H1 (cell line): ENCODE data around the gene ALOX5AP. TPM values are rescaled to one million over a fixed set of nuclear protein-coding genes. Genes with fewer than 3 reads are reported as not detected.

ENCODE experiments used
- CTCF ChIA-PET: fragments of 300-600 bp; sonication (Branson Sonifier 250); formaldehyde crosslinking; loops from one replicate; lab custom pipeline; 2021; ENCODE audit not compliant: partially characterized antibody; lab: Charles Lee
- POLR2A ChIA-PET: fragments of 300-600 bp; sonication (Branson Sonifier 250); formaldehyde crosslinking; loops from one replicate; lab custom pipeline; 2021; ENCODE audit warnings: inconsistent platforms; ENCODE audit not compliant: partially characterized antibody; lab: Charles Lee
- DNase-seq, 2 experiments: peaks; one replicate each; pipeline versions ENCODE4 v3.0.0 to v3.0.0-alpha.2; 2010 to 2022; ENCODE audit warnings: low spot score in 2 of 2, low read depth in 1 of 2, mixed read lengths in 1 of 2
- FAIRE-seq: peaks from 2 replicates; lab custom pipeline; 2011; peaks lifted over from hg19 to GRCh38; lab: Jason Lieb, UNC
- H2AFZ ChIP-seq: 2 replicates; pipeline ENCODE4 v1.8.1; 2012; ENCODE audit warnings: low read length, inconsistent platforms
- H2AK5ac ChIP-seq: 2 replicates; pipeline ENCODE4 v1.6.1; 2013; ENCODE audit warnings: low read depth, low read length
- H2BK120ac ChIP-seq: replicated peaks from 2 replicates; pipeline ENCODE3; 2013; ENCODE audit warnings: low read depth, low read length, inconsistent platforms
- H2BK12ac ChIP-seq: 2 replicates; pipeline ENCODE4 v1.6.1; 2013; ENCODE audit warnings: low read depth, low read length
- H2BK15ac ChIP-seq: 2 replicates; pipeline ENCODE4 v1.6.1; 2013; ENCODE audit warnings: low read length
- H2BK20ac ChIP-seq: 2 replicates; pipeline ENCODE4 v1.6.1; 2013; ENCODE audit warnings: low read length
- H2BK5ac ChIP-seq: 2 replicates; pipeline ENCODE4 v1.6.1; 2013; ENCODE audit warnings: low read depth, low read length
- H3K14ac ChIP-seq: 2 replicates; pipeline ENCODE4 v1.6.1; 2013; ENCODE audit warnings: inconsistent platforms; ENCODE audit not compliant: insufficient read length
- H3K18ac ChIP-seq: 2 replicates; pipeline ENCODE4 v1.6.1; 2013; ENCODE audit warnings: low read length; ENCODE audit errors: extremely low read depth
- H3K23ac ChIP-seq: 2 replicates; pipeline ENCODE4 v1.6.1; 2013; ENCODE audit warnings: inconsistent platforms; ENCODE audit not compliant: insufficient read length
- H3K23me2 ChIP-seq: 2 replicates; pipeline ENCODE4 v1.6.1; 2013; ENCODE audit warnings: low read depth, low read length
- H3K27ac ChIP-seq: 2 replicates; pipeline ENCODE4 v1.6.1; 2011; ENCODE audit warnings: low read depth, low read length, inconsistent platforms
- H3K27me3 ChIP-seq, 4 experiments: replicated peaks in 1 of 4; 1 replicate in 1 of 4; 2 replicates in 3 of 4; pipeline versions ENCODE4 v1.6.1 to v1.8.1; 2011 to 2013; ENCODE audit warnings: low read length in 3 of 4, mild to moderate bottlenecking in 3 of 4, inconsistent platforms in 2 of 4, mixed read lengths in 2 of 4, moderate library complexity in 1 of 4; ENCODE audit not compliant: control insufficient read depth in 3 of 4, insufficient read depth in 3 of 4; ENCODE audit errors: extremely low read depth in 1 of 4
- H3K36me3 ChIP-seq, 4 experiments: 2 replicates each; pipeline versions ENCODE4 v1.6.1 to v1.8.1; 2011 to 2013; ENCODE audit warnings: mild to moderate bottlenecking in 4 of 4, low read length in 3 of 4, moderate library complexity in 2 of 4, control low read depth in 1 of 4, inconsistent platforms in 1 of 4; ENCODE audit not compliant: insufficient read depth in 4 of 4, control insufficient read depth in 2 of 4
- H3K4ac ChIP-seq: replicated peaks from 2 replicates; pipeline ENCODE3; 2013; ENCODE audit warnings: low read length, low read depth, mixed read lengths, inconsistent platforms; ENCODE audit not compliant: insufficient read length
- H3K4me1 ChIP-seq, 4 experiments: replicated peaks in 1 of 4; 1 replicate in 1 of 4; 2 replicates in 3 of 4; pipeline versions ENCODE4 v1.6.1 to v1.8.1; 2011 to 2013; ENCODE audit warnings: low read length in 3 of 4, inconsistent platforms in 2 of 4, mixed read lengths in 1 of 4; ENCODE audit not compliant: insufficient read depth in 4 of 4, control insufficient read depth in 3 of 4
- H3K4me2 ChIP-seq, 2 experiments: 2 replicates each; pipeline versions ENCODE4 v1.6.1 to v1.8.1; 2011 to 2013; ENCODE audit warnings: low read depth in 2 of 2, low read length in 2 of 2, control low read depth in 1 of 2, inconsistent platforms in 1 of 2, mild to moderate bottlenecking in 1 of 2; ENCODE audit not compliant: insufficient read depth in 1 of 2
- H3K4me3 ChIP-seq, 4 experiments: fragments of 200-600, 300-600 bp in 1 of 4; sonication (generic), shearing (Covaris generic), sonication (Bioruptor Twin) in 1 of 4; 2 replicates each; pipeline versions ENCODE4 v1.5.1 to v1.8.1; 2011 to 2016; ENCODE audit warnings: low read length in 4 of 4, low read depth in 3 of 4, control low read depth in 2 of 4, inconsistent platforms in 2 of 4, mild to moderate bottlenecking in 2 of 4, mixed read lengths in 1 of 4, moderate library complexity in 1 of 4; ENCODE audit not compliant: insufficient read depth in 2 of 4; ENCODE audit errors: extremely low read depth in 1 of 4
- H3K56ac ChIP-seq: replicated peaks from 2 replicates; pipeline ENCODE3; 2013; ENCODE audit warnings: low read depth, mild to moderate bottlenecking, mixed read lengths, low read length, inconsistent platforms; ENCODE audit not compliant: insufficient read length
- H3K79me1 ChIP-seq: 2 replicates; pipeline ENCODE4 v1.6.1; 2013; ENCODE audit warnings: low read depth, low read length, control low read depth
- H3K79me2 ChIP-seq, 2 experiments: 2 replicates each; pipeline versions ENCODE4 v1.6.1 to v1.8.1; 2012 to 2013; ENCODE audit warnings: low read length in 2 of 2, mild to moderate bottlenecking in 2 of 2, inconsistent platforms in 1 of 2; ENCODE audit not compliant: insufficient read depth in 2 of 2, control insufficient read depth in 1 of 2
- H3K9ac ChIP-seq, 4 experiments: replicated peaks in 1 of 4; 1 replicate in 1 of 4; 2 replicates in 3 of 4; pipeline versions ENCODE4 v1.6.1 to v1.8.1; 2011 to 2013; ENCODE audit warnings: low read depth in 3 of 4, low read length in 3 of 4, control low read depth in 2 of 4, mild to moderate bottlenecking in 2 of 4, moderate library complexity in 2 of 4, inconsistent platforms in 1 of 4; ENCODE audit errors: extremely low read depth in 1 of 4
- H3K9me3 ChIP-seq, 2 experiments: 2 replicates each; pipeline versions ENCODE4 v1.6.1 to v1.8.1; 2012 to 2013; ENCODE audit warnings: mild to moderate bottlenecking in 2 of 2, moderate library complexity in 2 of 2, control low read depth in 1 of 2, inconsistent platforms in 1 of 2, low read depth in 1 of 2, low read length in 1 of 2, mixed read lengths in 1 of 2; ENCODE audit not compliant: insufficient read depth in 2 of 2
- H4K20me1 ChIP-seq, 2 experiments: replicated peaks in 1 of 2; 2 replicates each; pipeline versions ENCODE3 to v1.8.1; 2011 to 2013; ENCODE audit warnings: inconsistent platforms in 2 of 2, low read length in 2 of 2, mild to moderate bottlenecking in 1 of 2; ENCODE audit not compliant: insufficient read depth in 2 of 2, control insufficient read depth in 1 of 2
- H4K5ac ChIP-seq: 2 replicates; pipeline ENCODE4 v1.6.1; 2013; ENCODE audit warnings: low read length, low read depth, mixed read lengths, inconsistent platforms; ENCODE audit not compliant: insufficient read length
- H4K8ac ChIP-seq: 2 replicates; pipeline ENCODE4 v1.8.0; 2013; ENCODE audit warnings: mild to moderate bottlenecking, moderate library complexity, low read length, inconsistent platforms; ENCODE audit not compliant: insufficient read depth; ENCODE audit errors: extremely low read depth
- H4K91ac ChIP-seq: replicated peaks from 2 replicates; pipeline ENCODE3; 2013; ENCODE audit warnings: low read length, mixed read lengths, inconsistent platforms; ENCODE audit not compliant: insufficient read length
- ATF3 ChIP-seq: IDR thresholded peaks from 2 replicates; pipeline ENCODE4 v1.6.1; 2011; ENCODE audit warnings: low read depth, mild to moderate bottlenecking, low read length; ENCODE audit not compliant: insufficient read depth
- CHD1 ChIP-seq: IDR thresholded peaks from 2 replicates; pipeline ENCODE4 v1.6.1; 2012; ENCODE audit warnings: low read depth, low read length, improper control_type of control experiment
- CTCF ChIP-seq, 3 experiments: IDR thresholded peaks; 1 replicate in 2 of 3; 2 replicates in 1 of 3; pipeline versions ENCODE4 v1.5.1 to v1.6.1; 2011; ENCODE audit warnings: low read length in 3 of 3, mild to moderate bottlenecking in 3 of 3, inconsistent platforms in 2 of 3, low read depth in 1 of 3, moderate library complexity in 1 of 3; ENCODE audit not compliant: insufficient read depth in 1 of 3; ENCODE audit errors: control extremely low read depth in 1 of 3
- EZH2 ChIP-seq: fragments of 200-600 bp; sonication (generic); IDR thresholded peaks from 2 replicates; pipeline ENCODE4 v1.7.1; 2012; ENCODE audit warnings: low read depth, mild to moderate bottlenecking, moderate library complexity, low read length, inconsistent platforms; ENCODE audit not compliant: severe bottlenecking
- GTF2F1 ChIP-seq: IDR thresholded peaks from 2 replicates; pipeline ENCODE4 v1.6.1; 2012; ENCODE audit warnings: low read depth, low read length, improper control_type of control experiment, borderline replicate concordance
- KDM1A ChIP-seq: fragments of 200-600, 300-600 bp; sonication (generic); IDR thresholded peaks from 2 replicates; pipeline ENCODE4 v1.7.1; 2016; ENCODE audit warnings: mild to moderate bottlenecking, low read length, borderline replicate concordance
- MAFK ChIP-seq: IDR thresholded peaks from 2 replicates; pipeline ENCODE4 v1.6.1; 2012; ENCODE audit warnings: low read depth, mild to moderate bottlenecking, improper control_type of control experiment, low read length
- POLR2AphosphoS5 ChIP-seq: IDR thresholded peaks from 2 replicates; pipeline ENCODE4 v1.6.1; 2011; ENCODE audit warnings: low read depth, low read length
- RFX5 ChIP-seq: IDR thresholded peaks from 2 replicates; pipeline ENCODE4 v1.6.1; 2011; ENCODE audit warnings: low read depth, low read length, improper control_type of control experiment, borderline replicate concordance
- SP1 ChIP-seq: IDR thresholded peaks from 2 replicates; pipeline ENCODE4 v1.6.1; 2011; ENCODE audit warnings: low read depth, low read length
- SP4 ChIP-seq: IDR thresholded peaks from 2 replicates; pipeline ENCODE4 v1.6.1; 2012; ENCODE audit warnings: low read length, inconsistent platforms
- TCF12 ChIP-seq: IDR thresholded peaks from 2 replicates; pipeline ENCODE4 v1.6.1; 2011; ENCODE audit warnings: low read depth, mild to moderate bottlenecking, low read length
- WGBS, 2 experiments: shearing (Covaris generic) in 1 of 2; methylation state at CpG; one replicate each; pipeline versions ENCODE4 v1.1.6 to v1.1.7; 2013 to 2015; ENCODE audit warnings: low lambda C conversion rate in 2 of 2, mixed read lengths in 2 of 2, inconsistent platforms in 1 of 2, low coverage in 1 of 2, missing lambda C conversion rate in 1 of 2; ENCODE audit not compliant: insufficient replicate concordance in 2 of 2, insufficient coverage in 1 of 2, insufficient read length in 1 of 2; ENCODE audit errors: extremely low coverage in 1 of 2, missing lambda C conversion rate in 1 of 2; 5-methylcytosine and 5-hydroxymethylcytosine counted together
- polyA plus RNA-seq, 7 experiments: library from polyadenylated mRNA; depleted of rRNA in 3 of 7; stranded (reverse) in 5 of 7; unstranded in 2 of 7; fragments of >200 nt in 5 of 7; fragments of 200-250 nt in 2 of 7; gene quantifications; 1 replicate in 5 of 7; 2 replicates in 1 of 7; 4 replicates in 1 of 7; pipeline versions ENCODE4 v1.2.1 to v1.2.3, GENCODE V29; 2011 to 2013; ENCODE audit warnings: missing spikeins in 2 of 7, mixed read lengths in 2 of 7
- total RNA-seq: library from RNA; stranded (reverse); fragmentation: NEBNext Ultra II Directional; extraction: Animal tissue kit (Norgen Biotek cat#: 25700); gene quantifications from 2 replicates; pipeline ENCODE4 v1.2.1, GENCODE V29; 2021

Gene ALOX5AP
- total and polyA plus RNA-seq, 2 of the 8 experiments (the other 6 are each of a cell fraction or from before 2014, with no cell fraction given), result not detected

- no peaks in the 10 kb centered on the region for H3K79me1 ChIP-seq
- H3K4me2 ChIP-seq, result no peak overlapping the region
- FAIRE-seq, result no peak
- no peaks in the 10 kb centered on the region for H3K79me2 ChIP-seq
- H3K27me3 ChIP-seq, result no peaks in the 10 kb centered on the region
- H2BK20ac ChIP-seq, result no peak overlapping the region
- no peak overlapping the region for H3K9ac ChIP-seq
- no peak overlapping the region for H2AFZ ChIP-seq
- no peak overlapping the region for H3K4ac ChIP-seq
- no peaks in the 10 kb centered on the region for H3K4me1 ChIP-seq
- no peaks in the 10 kb centered on the region for H3K9me3 ChIP-seq
- H2AK5ac ChIP-seq, result no peak overlapping the region
- H3K23me2 ChIP-seq, result no peaks in the 10 kb centered on the region
- H3K36me3 ChIP-seq, result no peaks in the 10 kb centered on the region
- ChIA-PET POLR2A (no interaction called here), CTCF (interaction anchor here (1.7 kb wide), 1 partner anchor 9 kb away, joined by 8 read pairs; no protein-coding TSS in a partner anchor)
- no peaks in the 10 kb centered on the region for H4K20me1 ChIP-seq
- no peak for DNase-seq
- H4K5ac ChIP-seq, result no peak overlapping the region
- no peak overlapping the region for H3K18ac ChIP-seq
- no peak overlapping the region for H2BK12ac ChIP-seq
- H4K8ac ChIP-seq, result no peak overlapping the region
- WGBS, 2 experiments, result 83% methylated on average over 4 of the region's 4 CpGs; no CpG with 5 or more reads in 1 of the 2 experiments
- H3K4me3 ChIP-seq, result no peak overlapping the region
- H4K91ac ChIP-seq, result no peak overlapping the region
- no peak overlapping the region for H2BK120ac ChIP-seq
- no peak overlapping the region for H2BK5ac ChIP-seq
- no peak overlapping the region for H2BK15ac ChIP-seq
- no peak overlapping the region for H3K14ac ChIP-seq
- H3K27ac ChIP-seq, result no peak overlapping the region
- H3K23ac ChIP-seq, result no peak overlapping the region
- no peak overlapping the region for H3K56ac ChIP-seq
- TF ChIP-seq MAFK (no peak), SP4 (no peak), POLR2AphosphoS5 (no peak), EZH2 (no peak), KDM1A (no peak), RFX5 (no peak), SP1 (no peak), GTF2F1 (no peak), CTCF (IDR thresholded peaks at IDR 0.05; ENCODE audit: control extremely low read depth in 1 of 3, insufficient read depth in 1 of 3, low read depth in 1 of 3, low read length in 3 of 3) (no peak), ATF3 (no peak), CHD1 (no peak), TCF12 (no peak)
Observed at GRCh38 chr13:30715837-30716236, 19.5 kb upstream of the ALOX5AP start.
